ENCODE data around the gene PPRC1. TPM values are rescaled to one million over a fixed set of nuclear protein-coding genes. Genes with fewer than 3 reads are reported as not detected.
A peak's percentile ranks its signal among the peaks of the same experiment; 100 is the strongest.

Gene PPRC1
- total and polyA plus RNA-seq, 5 donors from 2014 or later: 6.6 to 35.3 (median 10.6) TPM

DNA sequence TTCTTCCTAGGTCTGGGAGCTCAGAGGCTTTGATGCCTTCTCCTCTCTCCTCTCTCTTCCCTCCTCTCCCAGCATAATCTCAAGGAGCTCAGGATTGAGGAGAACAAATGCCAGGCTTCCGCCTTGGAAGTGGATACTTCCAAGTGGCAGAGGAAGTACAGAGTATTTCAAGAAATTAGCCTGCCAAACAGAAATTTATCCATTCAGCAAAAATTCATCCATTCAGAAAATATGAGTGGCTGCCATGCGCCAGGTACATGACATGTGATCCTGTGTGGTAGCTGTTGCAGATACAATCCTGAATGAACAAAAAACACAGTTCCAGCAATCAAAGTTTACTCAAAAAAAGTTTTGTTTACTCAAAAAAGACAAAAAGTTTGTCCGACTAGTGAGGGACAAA is 37.8 kb downstream of the PPRC1 start:
- no peaks in the 10 kb centered on the region for H3K27me3 Mint-ChIP-seq
- peak overlapping the region in 1 of 4 donors; percentile 13 for H3K4me3 Mint-ChIP-seq
- ATAC-seq (ENCODE audit: low read depth in 2 of 2): no peak

DNA sequence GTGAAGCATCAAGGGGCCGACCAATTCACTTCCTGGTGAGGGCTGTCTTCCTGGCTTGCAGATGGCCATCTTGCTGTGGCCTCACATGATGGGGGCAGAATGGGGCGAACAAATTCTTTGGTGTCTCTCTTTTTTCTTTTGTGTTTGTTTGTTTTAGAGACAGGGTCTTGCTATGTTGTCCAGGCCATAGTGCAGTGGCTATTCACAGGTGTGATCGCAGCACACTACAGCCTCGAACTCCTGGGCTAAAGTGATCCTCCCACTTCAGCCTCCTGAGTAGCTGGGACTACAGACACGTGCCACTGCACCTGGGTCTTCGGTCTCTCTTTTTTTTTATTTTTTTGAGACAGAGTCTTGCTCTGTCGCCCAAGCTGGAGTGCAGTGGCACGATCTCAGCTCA is 39.4 kb downstream of the PPRC1 start:
- peak overlapping the region in 1 of 3 donors; percentile 76 for H3K27ac Mint-ChIP-seq

More for the DNA sequence above, 37.8 kb downstream of the PPRC1 start:
- H3K4me1 Mint-ChIP-seq: peaks cover 2 to 9% (median 7%) of the 10 kb centered on the region in 4 donors
- Histone ChIP-seq H3K9me3 (ENCODE audit: control insufficient read depth in 2 of 2, low read length in 2 of 2) (no peaks in the 10 kb centered on the region), H3K36me3 (ENCODE audit: control insufficient read depth, insufficient read depth, low read length) (no peaks in the 10 kb centered on the region), H3K27ac (ENCODE audit: insufficient read depth, low read length, poor library complexity, severe bottlenecking) (no peak overlapping the region), H3K4me1 (ENCODE audit: control insufficient read depth, insufficient read depth, low read length, poor library complexity, severe bottlenecking) (peaks cover 8% of the 10 kb centered on the region), H3K27me3 (ENCODE audit: control insufficient read depth, insufficient read depth, low read length) (no peaks in the 10 kb centered on the region), H3K4me3 (ENCODE audit: low read depth, low read length) (no peak overlapping the region)
- no peak for DNase-seq
- no peaks in the 10 kb centered on the region for H3K9me3 Mint-ChIP-seq
- H3K36me3 Mint-ChIP-seq: no peaks in the 10 kb centered on the region
- H3K27ac Mint-ChIP-seq: no peak overlapping the region

DNA sequence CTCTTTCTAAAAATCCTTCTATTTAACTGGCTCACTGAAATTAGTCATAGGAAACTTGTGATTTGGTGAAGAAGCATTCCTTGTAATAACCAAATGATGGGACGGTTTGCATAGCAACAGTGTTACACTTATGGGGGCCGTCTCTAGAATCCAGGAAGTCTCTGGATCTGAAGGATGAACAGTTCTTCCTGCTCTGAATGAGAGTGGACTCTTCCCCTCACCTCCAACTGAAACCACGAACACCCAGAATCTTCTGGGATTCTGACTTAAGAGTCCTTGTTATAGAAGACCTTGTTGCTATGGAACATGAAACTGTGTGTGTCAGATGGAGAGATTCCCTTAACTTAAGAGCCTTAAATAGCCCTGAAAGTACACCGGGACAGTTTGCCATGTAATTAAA is 42.6 kb downstream of the PPRC1 start:
- no peaks in the 10 kb centered on the region for H3K36me3 Mint-ChIP-seq
- DNase-seq (no peak), ATAC-seq (ENCODE audit: low read depth in 2 of 2) (no peak)
- H3K4me1 Mint-ChIP-seq: no peaks in the 10 kb centered on the region
- Histone ChIP-seq H3K27me3 (ENCODE audit: control insufficient read depth, insufficient read depth, low read length) (peaks cover 2% of the 10 kb centered on the region), H3K4me3 (ENCODE audit: low read depth, low read length) (no peak overlapping the region), H3K9me3 (ENCODE audit: control insufficient read depth in 2 of 2, low read length in 2 of 2) (no peaks in the 10 kb centered on the region), H3K36me3 (ENCODE audit: control insufficient read depth, insufficient read depth, low read length) (no peaks in the 10 kb centered on the region), H3K27ac (ENCODE audit: insufficient read depth, low read length, poor library complexity, severe bottlenecking) (no peak overlapping the region), H3K4me1 (ENCODE audit: control insufficient read depth, insufficient read depth, low read length, poor library complexity, severe bottlenecking) (no peaks in the 10 kb centered on the region)
- no peak overlapping the region for H3K27ac Mint-ChIP-seq
- peaks cover 12% of the 10 kb centered on the region for H3K27me3 Mint-ChIP-seq
- no peak overlapping the region for H3K4me3 Mint-ChIP-seq
- H3K9me3 Mint-ChIP-seq: no peaks in the 10 kb centered on the region

More for the DNA sequence above, 39.4 kb downstream of the PPRC1 start:
- peaks cover 8% of the 10 kb centered on the region for H3K4me1 ChIP-seq (ENCODE audit: control insufficient read depth, insufficient read depth, low read length, poor library complexity, severe bottlenecking)
- no peaks in the 10 kb centered on the region for H3K9me3 ChIP-seq (ENCODE audit: control insufficient read depth in 2 of 2, low read length in 2 of 2)
- H3K27ac ChIP-seq (ENCODE audit: insufficient read depth, low read length, poor library complexity, severe bottlenecking): no peak overlapping the region
- Mint-ChIP-seq H3K4me1 (peaks cover 0 to 9% (median 3%) of the 10 kb centered on the region in 4 donors), H3K9me3 (no peaks in the 10 kb centered on the region), H3K4me3 (no peak overlapping the region), H3K27me3 (peaks cover 4% of the 10 kb centered on the region), H3K36me3 (no peaks in the 10 kb centered on the region)
- ATAC-seq (ENCODE audit: low read depth in 2 of 2): no peak
- H3K27me3 ChIP-seq (ENCODE audit: control insufficient read depth, insufficient read depth, low read length): no peaks in the 10 kb centered on the region
- no peak overlapping the region for H3K4me3 ChIP-seq (ENCODE audit: low read depth, low read length)
- no peaks in the 10 kb centered on the region for H3K36me3 ChIP-seq (ENCODE audit: control insufficient read depth, insufficient read depth, low read length)
- DNase-seq: no peak

DNA sequence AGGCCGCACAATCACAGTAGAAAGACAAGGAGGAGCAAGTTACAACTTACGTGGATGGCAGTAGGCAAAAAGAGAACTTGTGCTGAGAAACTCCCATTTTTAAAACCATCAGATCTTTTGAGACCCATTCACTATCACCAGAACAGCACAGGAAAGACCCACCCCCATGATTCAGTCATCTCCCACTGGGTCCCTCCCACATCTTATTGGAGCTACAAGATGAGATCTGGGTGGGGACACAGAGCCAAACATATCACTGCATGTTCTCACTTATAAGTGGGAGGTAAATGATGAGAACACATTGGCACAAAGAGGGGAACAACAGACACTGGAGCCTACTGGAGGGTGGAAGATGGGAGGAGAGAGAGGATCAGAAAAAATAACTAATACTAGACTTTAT is 51.8 kb downstream of the PPRC1 start:
- Mint-ChIP-seq H3K27me3 (peaks cover 8% of the 10 kb centered on the region), H3K4me3 (no peak overlapping the region), H3K4me1 (peaks cover 5 to 15% (median 6%) of the 10 kb centered on the region in 4 donors), H3K9me3 (peaks cover 0 to 8% (median 0%) of the 10 kb centered on the region in 7 donors), H3K36me3 (no peaks in the 10 kb centered on the region), H3K27ac (no peak overlapping the region)
- Histone ChIP-seq H3K4me3 (ENCODE audit: low read depth, low read length) (no peak overlapping the region), H3K9me3 (ENCODE audit: control insufficient read depth in 2 of 2, low read length in 2 of 2) (no peaks in the 10 kb centered on the region), H3K36me3 (ENCODE audit: control insufficient read depth, insufficient read depth, low read length) (no peaks in the 10 kb centered on the region), H3K4me1 (ENCODE audit: control insufficient read depth, insufficient read depth, low read length, poor library complexity, severe bottlenecking) (peaks cover 11% of the 10 kb centered on the region), H3K27ac (ENCODE audit: insufficient read depth, low read length, poor library complexity, severe bottlenecking) (no peak overlapping the region), H3K27me3 (ENCODE audit: control insufficient read depth, insufficient read depth, low read length) (peaks cover 2% of the 10 kb centered on the region)
- ATAC-seq (ENCODE audit: low read depth in 2 of 2): no peak
- DNase-seq: no peak

DNA sequence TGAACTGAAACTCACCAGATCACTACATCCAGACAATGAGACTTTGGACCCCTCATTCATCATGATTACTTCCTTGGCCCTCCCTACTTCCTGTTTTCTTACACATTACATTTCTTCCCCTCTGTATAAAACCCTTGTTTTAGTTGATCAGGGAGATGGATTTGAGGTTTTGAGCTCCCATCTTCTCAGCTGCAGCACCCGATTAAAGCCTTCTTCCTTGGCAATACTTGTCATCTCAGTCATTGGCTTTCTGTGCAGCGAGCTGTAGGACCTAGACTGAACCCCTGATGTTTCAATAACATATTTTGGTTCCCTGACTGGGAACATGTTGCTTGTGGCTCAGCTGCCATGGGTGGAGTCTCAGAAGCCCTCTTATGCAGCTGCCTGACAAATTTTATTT is 52.4 kb downstream of the PPRC1 start:
- Mint-ChIP-seq H3K4me1 (peaks cover 5 to 17% (median 8%) of the 10 kb centered on the region in 4 donors), H3K4me3 (no peak overlapping the region), H3K27ac (no peak overlapping the region), H3K9me3 (peaks cover 0 to 8% (median 0%) of the 10 kb centered on the region in 7 donors), H3K36me3 (no peaks in the 10 kb centered on the region), H3K27me3 (peaks cover 8% of the 10 kb centered on the region)
- no peak overlapping the region for H3K4me3 ChIP-seq (ENCODE audit: low read depth, low read length)
- H3K4me1 ChIP-seq (ENCODE audit: control insufficient read depth, insufficient read depth, low read length, poor library complexity, severe bottlenecking): peaks cover 12% of the 10 kb centered on the region
- no peaks in the 10 kb centered on the region for H3K36me3 ChIP-seq (ENCODE audit: control insufficient read depth, insufficient read depth, low read length)
- no peaks in the 10 kb centered on the region for H3K27me3 ChIP-seq (ENCODE audit: control insufficient read depth, insufficient read depth, low read length)
- H3K9me3 ChIP-seq (ENCODE audit: control insufficient read depth in 2 of 2, low read length in 2 of 2): no peaks in the 10 kb centered on the region
- DNase-seq (no peak), ATAC-seq (ENCODE audit: low read depth in 2 of 2) (no peak)
- H3K27ac ChIP-seq (ENCODE audit: insufficient read depth, low read length, poor library complexity, severe bottlenecking): no peak overlapping the region

DNA sequence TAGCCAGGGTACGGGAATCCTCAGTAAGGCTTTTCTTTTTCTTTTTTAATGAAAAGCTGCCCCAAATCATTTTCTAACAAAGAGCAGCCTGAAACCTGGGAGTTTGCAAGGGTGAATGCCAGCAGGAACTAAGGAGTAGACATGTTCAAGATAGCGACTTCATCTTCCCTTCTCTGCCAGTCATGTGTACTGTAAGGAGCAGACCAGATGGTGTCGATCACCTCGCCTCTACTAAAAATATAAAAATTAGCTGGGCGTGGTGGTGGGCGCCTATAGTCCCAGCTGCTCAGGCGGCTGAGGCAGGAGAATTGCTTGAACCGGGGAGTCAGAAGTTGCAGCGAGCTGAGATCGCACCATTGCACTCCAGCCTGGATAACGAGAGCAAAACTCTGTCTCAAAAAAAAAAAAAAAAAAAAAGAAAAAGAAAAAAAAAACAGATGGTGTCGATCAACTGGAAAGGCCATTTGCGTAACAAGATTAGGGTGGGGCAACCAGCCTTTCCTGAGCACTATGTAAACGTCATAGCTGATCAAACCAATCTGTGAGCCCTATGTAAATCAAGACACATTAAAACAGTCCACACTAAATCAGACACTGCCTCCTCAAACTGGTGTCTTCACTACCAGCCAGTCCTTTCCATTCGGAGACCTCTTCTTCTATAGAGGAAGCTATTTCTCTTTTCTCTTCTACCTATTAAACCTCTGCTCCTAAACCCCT is 53.1 kb downstream of the PPRC1 start:
- Mint-ChIP-seq H3K27me3 (peaks cover 3% of the 10 kb centered on the region), H3K4me1 (peaks cover 5 to 17% (median 8%) of the 10 kb centered on the region in 4 donors), H3K4me3 (no peak overlapping the region), H3K27ac (no peak overlapping the region), H3K9me3 (peaks cover 0 to 8% (median 0%) of the 10 kb centered on the region in 7 donors), H3K36me3 (no peaks in the 10 kb centered on the region)
- H3K36me3 ChIP-seq (ENCODE audit: control insufficient read depth, insufficient read depth, low read length): no peaks in the 10 kb centered on the region
- no peaks in the 10 kb centered on the region for H3K27me3 ChIP-seq (ENCODE audit: control insufficient read depth, insufficient read depth, low read length)
- no peak for ATAC-seq (ENCODE audit: low read depth in 2 of 2)
- no peak overlapping the region for H3K27ac ChIP-seq (ENCODE audit: insufficient read depth, low read length, poor library complexity, severe bottlenecking)
- H3K4me1 ChIP-seq (ENCODE audit: control insufficient read depth, insufficient read depth, low read length, poor library complexity, severe bottlenecking): peaks cover 12% of the 10 kb centered on the region
- H3K4me3 ChIP-seq (ENCODE audit: low read depth, low read length): no peak overlapping the region
- no peaks in the 10 kb centered on the region for H3K9me3 ChIP-seq (ENCODE audit: control insufficient read depth in 2 of 2, low read length in 2 of 2)
- DNase-seq: no peak

DNA sequence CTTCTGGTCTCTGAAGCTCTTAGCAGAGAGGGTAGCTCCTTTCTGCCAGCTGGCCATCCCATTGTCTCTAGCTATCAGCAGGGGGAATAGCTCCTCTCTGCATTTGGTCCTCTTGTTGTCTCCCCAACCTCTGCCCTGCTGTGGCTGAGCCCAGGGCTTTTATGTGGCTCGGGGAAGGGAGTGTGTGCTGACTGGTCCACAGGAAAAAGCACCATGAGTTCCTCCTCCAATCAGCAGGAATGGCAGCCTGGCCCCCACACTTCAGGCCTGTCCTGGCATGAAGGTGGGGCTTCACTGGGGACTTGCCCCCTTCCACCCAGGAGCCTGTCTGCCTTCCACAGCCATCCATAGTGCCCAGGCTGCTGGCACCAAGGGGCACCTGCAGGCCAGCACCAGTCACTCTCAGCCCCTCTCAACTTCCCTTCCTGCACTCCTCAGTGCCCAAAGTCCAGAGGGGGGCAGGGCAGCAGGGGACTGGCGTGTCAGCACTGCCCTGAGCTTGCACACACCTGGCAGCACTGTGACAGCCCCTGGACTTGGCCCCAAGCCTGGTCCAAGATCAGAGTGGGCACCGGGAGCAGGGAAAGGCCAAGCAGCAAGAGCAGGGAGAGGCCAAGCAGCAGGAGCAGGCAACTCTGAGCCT is 55.6 kb downstream of the PPRC1 start:
- DNase-seq (no peak), ATAC-seq (ENCODE audit: low read depth in 2 of 2) (no peak)
- no peaks in the 10 kb centered on the region for H3K36me3 ChIP-seq (ENCODE audit: control insufficient read depth, insufficient read depth, low read length)
- H3K4me3 Mint-ChIP-seq: peak overlapping the region in 1 of 4 donors; percentile 72
- peak overlapping the region; percentile 71 for H3K27ac ChIP-seq (ENCODE audit: insufficient read depth, low read length, poor library complexity, severe bottlenecking)
- no peaks in the 10 kb centered on the region for H3K27me3 ChIP-seq (ENCODE audit: control insufficient read depth, insufficient read depth, low read length)
- no peaks in the 10 kb centered on the region for H3K36me3 Mint-ChIP-seq
- H3K9me3 ChIP-seq (ENCODE audit: control insufficient read depth in 2 of 2, low read length in 2 of 2): peaks cover 0 to 7% of the 10 kb centered on the region in 2 experiments
- H3K27ac Mint-ChIP-seq: peak overlapping the region in 1 of 3 donors; percentile 78
- no peaks in the 10 kb centered on the region for H3K27me3 Mint-ChIP-seq
- H3K4me3 ChIP-seq (ENCODE audit: low read depth, low read length): no peak overlapping the region
- peaks cover 12% of the 10 kb centered on the region for H3K4me1 ChIP-seq (ENCODE audit: control insufficient read depth, insufficient read depth, low read length, poor library complexity, severe bottlenecking)
- peaks cover 5 to 17% (median 9%) of the 10 kb centered on the region in 4 donors for H3K4me1 Mint-ChIP-seq
- H3K9me3 Mint-ChIP-seq: peaks cover 0 to 13% (median 3%) of the 10 kb centered on the region in 7 donors

All from CD4-positive, CD25-positive, alpha-beta regulatory T cell (primary cell).